BLaER1 (cell line): Measurements from ENCODE around the gene ISCA2.

ENCODE experiments used
- H3K27ac ChIP-seq: shearing (Covaris generic); formaldehyde crosslinking; 2 replicates; pipeline ENCODE4 v1.8.1; 2022
- H3K27me3 ChIP-seq: shearing (Covaris generic); formaldehyde crosslinking; 2 replicates; pipeline ENCODE4 v1.8.1; 2022
- H3K36me3 ChIP-seq: shearing (Covaris generic); formaldehyde crosslinking; 2 replicates; pipeline ENCODE4 v1.8.1; 2022
- H3K4me1 ChIP-seq: shearing (Covaris generic); formaldehyde crosslinking; 2 replicates; pipeline ENCODE4 v1.8.1; 2022
- H3K4me2 ChIP-seq: shearing (Covaris generic); formaldehyde crosslinking; 2 replicates; pipeline ENCODE4 v1.8.1; 2022
- H3K4me3 ChIP-seq: shearing (Covaris generic); formaldehyde crosslinking; 2 replicates; pipeline ENCODE4 v1.8.1; 2022
- H3K9ac ChIP-seq: shearing (Covaris generic); formaldehyde crosslinking; 2 replicates; pipeline ENCODE4 v1.8.1; 2022
- H3K9me3 ChIP-seq: shearing (Covaris generic); formaldehyde crosslinking; 2 replicates; pipeline ENCODE4 v1.8.1; 2022
- H4K20me1 ChIP-seq: shearing (Covaris generic); formaldehyde crosslinking; 2 replicates; pipeline ENCODE4 v1.8.1; 2022
- Cebpa-rat ChIP-seq: shearing (Covaris generic); IDR thresholded peaks from 2 replicates; pipeline ENCODE4 v1.8.1; 2022

The ISCA2 gene

DNA sequence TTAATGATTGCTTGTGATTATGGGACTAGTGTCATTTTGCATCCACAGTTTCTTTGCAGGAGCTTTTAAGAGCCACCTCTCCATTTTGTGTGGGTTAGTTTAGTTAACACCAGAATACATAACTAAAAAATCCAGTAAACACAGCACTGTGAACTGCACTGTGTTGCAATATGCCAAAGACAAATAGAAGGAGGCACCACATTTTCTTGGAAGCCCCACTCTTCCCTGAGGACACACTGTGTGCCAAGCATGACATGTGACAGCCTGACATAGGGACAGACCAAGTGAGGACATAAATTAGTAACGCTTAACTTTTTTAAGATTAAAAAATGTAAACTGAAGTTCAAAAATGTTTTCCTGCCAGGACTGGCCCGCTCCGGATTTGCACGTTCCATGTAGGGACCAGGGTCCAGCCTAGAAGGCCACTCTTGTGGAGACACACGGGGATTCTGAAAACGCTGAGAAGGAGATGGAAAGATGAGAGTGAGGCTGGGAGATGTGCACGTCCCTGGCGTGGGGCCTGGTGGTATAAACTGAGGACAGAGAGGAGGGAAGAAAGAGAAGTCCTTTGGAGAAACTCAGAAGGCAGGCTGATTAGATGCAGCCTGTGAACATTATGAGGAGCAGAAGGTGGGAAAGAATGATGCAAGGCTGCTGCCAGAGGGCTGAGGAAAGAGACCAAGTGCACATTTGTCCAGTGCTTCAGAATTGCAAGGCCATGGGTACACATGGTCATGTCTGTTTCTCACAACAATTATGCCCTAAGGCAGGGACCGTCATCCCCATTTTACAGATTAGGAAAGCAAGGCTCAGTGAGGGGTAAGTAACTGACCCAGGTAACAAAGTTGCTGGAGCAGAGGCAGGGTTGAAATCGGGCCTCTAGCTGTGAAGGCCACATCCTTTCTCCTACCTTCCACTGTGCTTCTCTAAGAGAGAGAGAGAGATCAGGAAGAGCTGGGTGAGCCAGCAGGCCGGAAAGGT is 45.1 kb downstream of the ISCA2 start:
- H3K9ac ChIP-seq = no peak overlapping the region
- no peak overlapping the region for H3K4me3 ChIP-seq
- no peaks in the 10 kb centered on the region for H3K36me3 ChIP-seq
- H3K27me3 ChIP-seq = no peaks in the 10 kb centered on the region
- no peak overlapping the region for H3K4me2 ChIP-seq
- H3K4me1 ChIP-seq = peaks cover 14% of the 10 kb centered on the region
- peak overlapping the region; percentile 6; the same call in 1 of the 2 replicates for H3K27ac ChIP-seq
- H4K20me1 ChIP-seq = no peaks in the 10 kb centered on the region
- no peaks in the 10 kb centered on the region for H3K9me3 ChIP-seq
- TF ChIP-seq Cebpa-rat = no peak

DNA sequence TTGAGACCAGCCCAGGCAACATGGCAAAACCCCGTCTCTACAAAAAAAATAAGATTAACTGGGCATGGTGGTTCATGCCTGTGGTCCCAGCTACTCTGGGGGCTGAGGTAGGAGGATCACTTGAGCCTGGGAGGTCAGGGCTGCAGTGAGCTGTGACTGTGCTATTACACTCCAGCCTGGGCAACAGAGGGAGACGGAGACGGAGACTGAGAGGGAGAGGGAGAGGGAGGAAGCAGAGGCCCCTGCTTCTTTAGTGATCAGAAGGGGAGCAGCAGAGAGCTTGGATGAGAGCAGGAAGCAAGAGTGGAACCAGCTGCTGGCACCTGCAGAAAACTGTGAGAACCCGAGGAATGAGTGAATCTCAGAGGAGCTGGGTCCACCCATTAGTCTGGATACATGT is 45.9 kb downstream of the ISCA2 start:
- TF ChIP-seq Cebpa-rat = no peak
- no peaks in the 10 kb centered on the region for H3K36me3 ChIP-seq

DNA sequence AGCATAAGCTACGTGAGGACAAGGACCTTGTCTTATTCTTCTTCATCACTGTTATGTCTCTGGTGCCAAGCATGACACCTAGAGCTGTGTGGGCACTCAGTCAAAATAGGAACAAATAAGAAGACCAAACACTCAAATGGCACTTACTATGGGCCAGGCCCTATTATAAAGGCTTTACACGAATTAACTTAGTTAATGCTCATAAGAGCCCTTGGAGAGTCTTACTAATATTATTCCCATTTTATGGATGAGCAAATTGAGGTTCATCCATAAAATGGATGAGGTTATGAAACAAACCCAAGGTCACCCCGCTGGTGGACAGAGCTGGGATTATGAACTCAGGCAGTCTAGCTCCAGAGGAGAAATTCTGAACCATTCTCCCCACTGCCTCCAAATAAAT is 47.7 kb downstream of the ISCA2 start:
- H3K4me2 ChIP-seq = no peak overlapping the region
- H3K9ac ChIP-seq = no peak overlapping the region
- H3K4me1 ChIP-seq = peaks cover 12% of the 10 kb centered on the region; the same call in 1 of the 2 replicates
- H3K27ac ChIP-seq = no peak overlapping the region
- H3K36me3 ChIP-seq = no peaks in the 10 kb centered on the region
- no peaks in the 10 kb centered on the region for H3K27me3 ChIP-seq
- H4K20me1 ChIP-seq = no peaks in the 10 kb centered on the region
- no peak for TF ChIP-seq Cebpa-rat
- H3K4me3 ChIP-seq = no peak overlapping the region
- H3K9me3 ChIP-seq = no peaks in the 10 kb centered on the region

More for the DNA sequence above, 45.9 kb downstream of the ISCA2 start:
- H3K9ac ChIP-seq = no peak overlapping the region
- H3K27ac ChIP-seq = no peak overlapping the region
- H4K20me1 ChIP-seq = no peaks in the 10 kb centered on the region
- peaks cover 12% of the 10 kb centered on the region; the same call in 1 of the 2 replicates for H3K4me1 ChIP-seq
- H3K4me2 ChIP-seq = no peak overlapping the region
- no peaks in the 10 kb centered on the region for H3K27me3 ChIP-seq
- H3K9me3 ChIP-seq = no peaks in the 10 kb centered on the region
- H3K4me3 ChIP-seq = no peak overlapping the region

DNA sequence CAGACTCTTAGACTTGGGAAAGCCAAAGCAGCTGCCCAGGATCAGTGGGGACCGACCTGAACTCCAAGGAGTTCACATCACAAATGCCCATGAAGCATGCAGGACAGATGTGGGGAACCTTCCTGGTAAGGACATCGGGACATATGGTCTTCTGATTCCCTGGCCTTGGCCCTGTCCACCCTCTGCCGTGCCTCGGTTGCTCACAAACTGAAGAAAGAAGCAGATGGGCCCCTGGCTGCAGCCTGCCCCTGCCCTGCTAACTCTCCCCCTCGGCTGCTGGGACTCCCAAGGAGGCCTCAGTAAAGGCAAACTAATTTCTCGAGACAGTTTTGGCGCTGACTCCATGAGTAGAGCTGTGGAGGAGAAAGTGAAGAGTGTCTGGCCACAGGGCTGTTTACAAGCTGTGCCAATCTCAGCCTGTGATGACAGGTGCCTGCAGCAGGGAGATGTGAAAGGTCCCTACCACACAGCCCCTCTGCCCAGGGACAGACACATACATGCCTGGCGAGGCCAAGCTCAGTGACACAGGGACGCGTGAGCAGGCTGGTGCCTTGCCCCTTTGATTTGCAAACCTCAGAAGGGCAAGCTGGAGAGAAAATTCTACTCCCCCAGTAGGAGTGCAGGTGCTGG is 48.6 kb downstream of the ISCA2 start:
- no peak overlapping the region for H3K9ac ChIP-seq
- TF ChIP-seq Cebpa-rat = no peak

DNA sequence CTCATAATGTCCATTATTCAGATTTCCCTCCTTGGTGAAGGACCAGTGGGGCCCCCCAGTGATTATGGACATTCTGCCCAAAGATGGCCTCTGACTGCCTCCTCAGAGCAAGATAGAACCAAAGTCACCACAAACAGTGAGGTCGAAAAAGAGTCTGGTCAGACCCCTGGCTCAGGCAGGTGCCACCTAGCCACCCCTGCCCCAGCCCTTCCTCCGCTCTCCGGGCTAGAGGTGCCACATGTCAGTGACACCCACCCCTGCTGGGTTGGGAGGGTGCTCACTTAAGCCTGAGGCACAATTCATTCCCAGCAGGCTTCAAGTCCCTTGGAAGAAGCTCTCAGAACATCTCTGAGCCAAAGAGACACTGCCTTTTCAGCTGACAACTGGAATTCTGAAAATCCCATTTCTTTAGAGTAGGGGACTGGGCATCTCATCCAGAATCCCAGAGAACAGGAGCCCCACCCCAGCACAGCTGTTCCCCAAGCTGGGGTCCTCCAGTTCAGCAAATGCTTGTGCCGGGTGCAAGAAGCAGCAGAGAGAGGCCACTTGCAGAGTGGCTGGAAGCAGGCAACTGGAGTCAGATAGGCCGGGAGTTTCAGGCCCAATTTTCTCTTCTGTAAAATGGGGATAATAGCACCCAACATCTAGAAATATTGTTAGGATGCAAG is 50.3 kb downstream of the ISCA2 start:
- no peaks in the 10 kb centered on the region for H3K27me3 ChIP-seq

More for the DNA sequence above, 48.6 kb downstream of the ISCA2 start:
- Histone ChIP-seq H3K4me3 (no peak overlapping the region), H3K4me1 (peaks cover 12% of the 10 kb centered on the region; the same call in 1 of the 2 replicates), H3K27ac (no peak overlapping the region), H3K36me3 (no peaks in the 10 kb centered on the region), H3K27me3 (no peaks in the 10 kb centered on the region), H4K20me1 (no peaks in the 10 kb centered on the region), H3K4me2 (no peak overlapping the region), H3K9me3 (no peaks in the 10 kb centered on the region)

DNA sequence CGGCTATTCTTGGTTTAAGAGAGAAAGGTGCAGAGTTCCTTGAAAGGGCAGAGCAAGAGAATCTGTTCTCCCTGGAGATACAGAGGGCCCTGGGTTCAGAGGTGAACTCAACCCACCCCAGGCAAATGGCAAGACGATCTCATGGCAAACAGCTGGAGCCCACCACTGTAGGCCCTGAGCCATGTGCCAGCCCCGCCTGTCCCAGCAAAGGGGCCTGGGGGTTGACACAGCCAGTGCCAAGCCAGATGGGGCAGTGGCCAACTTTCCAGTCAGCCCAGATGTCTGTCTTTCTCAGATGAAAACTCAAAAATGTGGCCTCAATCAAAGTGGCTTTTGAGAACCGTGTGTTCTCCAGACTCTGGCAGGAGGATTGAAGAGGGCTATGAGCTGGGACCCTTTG is 51.8 kb downstream of the ISCA2 start:
- H3K4me2 ChIP-seq = no peak overlapping the region
- H3K4me1 ChIP-seq = no peaks in the 10 kb centered on the region
- no peak overlapping the region for H3K4me3 ChIP-seq
- H3K27me3 ChIP-seq = no peaks in the 10 kb centered on the region
- no peaks in the 10 kb centered on the region for H3K9me3 ChIP-seq
- TF ChIP-seq Cebpa-rat = no peak
- H4K20me1 ChIP-seq = no peaks in the 10 kb centered on the region
- no peaks in the 10 kb centered on the region for H3K36me3 ChIP-seq
- no peak overlapping the region for H3K9ac ChIP-seq
- H3K27ac ChIP-seq = no peak overlapping the region

More for the DNA sequence above, 50.3 kb downstream of the ISCA2 start:
- no peaks in the 10 kb centered on the region for H4K20me1 ChIP-seq
- no peak overlapping the region for H3K4me3 ChIP-seq
- no peak overlapping the region for H3K27ac ChIP-seq
- H3K36me3 ChIP-seq = no peaks in the 10 kb centered on the region
- no peak overlapping the region for H3K9ac ChIP-seq
- TF ChIP-seq Cebpa-rat = no peak
- peaks cover 6% of the 10 kb centered on the region; the same call in 1 of the 2 replicates for H3K4me1 ChIP-seq
- no peaks in the 10 kb centered on the region for H3K9me3 ChIP-seq
- H3K4me2 ChIP-seq = no peak overlapping the region

DNA sequence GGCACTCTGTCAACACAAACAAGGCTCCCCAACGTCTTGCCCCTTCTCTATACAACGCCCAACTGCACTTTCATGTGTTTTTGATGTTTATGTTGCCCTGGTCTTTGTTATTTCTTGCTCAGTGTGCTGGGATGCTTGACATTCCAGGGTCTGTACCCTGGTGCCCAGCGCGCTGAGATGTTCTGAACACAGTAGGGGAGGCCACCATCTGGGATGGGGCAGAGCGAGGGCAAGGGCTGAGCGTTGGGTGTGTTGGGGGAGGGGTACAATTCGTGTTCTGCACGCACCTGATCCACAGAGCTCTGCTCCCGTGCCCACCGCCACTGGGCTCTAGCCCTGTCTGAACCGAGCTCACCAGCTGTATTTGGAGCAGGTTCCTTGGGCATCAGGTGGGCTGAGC is 52.9 kb downstream of the ISCA2 start:
- Histone ChIP-seq H3K4me2 (no peak overlapping the region), H3K9me3 (no peaks in the 10 kb centered on the region), H4K20me1 (no peaks in the 10 kb centered on the region), H3K4me3 (no peak overlapping the region), H3K4me1 (no peaks in the 10 kb centered on the region), H3K36me3 (no peaks in the 10 kb centered on the region), H3K27me3 (no peaks in the 10 kb centered on the region), H3K27ac (no peak overlapping the region), H3K9ac (no peak overlapping the region)
- TF ChIP-seq Cebpa-rat = no peak
